ENCODE data around the gene KLHL26.

KLHL26 gene

DNA sequence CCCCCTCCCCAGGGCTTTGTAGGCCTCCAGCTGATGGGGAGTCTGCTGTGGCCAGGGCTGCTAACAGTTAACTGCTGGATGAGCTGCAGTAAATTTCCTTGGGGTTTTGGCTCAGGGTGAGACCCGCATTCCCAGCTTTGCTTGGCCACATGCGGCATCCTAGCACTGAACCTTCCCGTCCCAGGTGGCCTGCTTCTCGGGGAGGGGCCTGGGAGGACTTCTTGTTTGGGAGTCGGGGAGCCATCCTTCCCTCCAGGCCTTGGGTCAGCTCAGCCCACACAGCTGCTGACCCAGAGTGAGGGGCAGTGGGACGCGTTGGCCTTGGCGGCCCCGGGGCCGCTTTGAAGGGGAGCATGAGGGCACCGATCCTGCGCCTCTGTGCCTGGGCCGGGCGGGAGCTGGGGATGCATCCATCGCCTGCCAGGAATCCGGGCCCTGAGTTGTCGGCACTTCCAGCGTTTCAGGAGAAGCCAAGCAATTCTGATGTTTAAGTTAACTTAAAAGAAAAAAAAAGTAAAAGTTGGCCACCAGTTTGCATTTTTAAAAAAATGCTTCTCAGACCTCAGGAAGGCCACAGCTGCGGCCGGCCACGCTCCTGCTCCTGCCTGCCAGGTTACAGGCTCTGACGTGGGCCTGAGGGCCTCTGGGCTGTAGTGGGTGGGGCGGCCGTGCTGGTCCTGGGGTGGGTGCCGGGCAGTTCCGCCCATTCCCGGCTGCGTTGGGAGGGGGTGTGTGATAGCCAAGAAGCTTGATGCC lies 74.3 kb downstream of the KLHL26 start:
- Histone ChIP-seq H3K4me1 (peaks cover 0 to 45% (median 15%) of the 10 kb centered on the region in 4 donors), H3K27me3 (no peaks in the 10 kb centered on the region), H3K27ac (no peak overlapping the region), H3K4me3 (no peak overlapping the region), H3K9me3 (no peaks in the 10 kb centered on the region), H3K36me3 (peaks cover 0 to 5% (median 0%) of the 10 kb centered on the region in 3 donors)
- intact Hi-C loops (cut with DNase I; ENCODE audit: low total_unique reads) = no loop called here
- TF ChIP-seq, protein P1, sequence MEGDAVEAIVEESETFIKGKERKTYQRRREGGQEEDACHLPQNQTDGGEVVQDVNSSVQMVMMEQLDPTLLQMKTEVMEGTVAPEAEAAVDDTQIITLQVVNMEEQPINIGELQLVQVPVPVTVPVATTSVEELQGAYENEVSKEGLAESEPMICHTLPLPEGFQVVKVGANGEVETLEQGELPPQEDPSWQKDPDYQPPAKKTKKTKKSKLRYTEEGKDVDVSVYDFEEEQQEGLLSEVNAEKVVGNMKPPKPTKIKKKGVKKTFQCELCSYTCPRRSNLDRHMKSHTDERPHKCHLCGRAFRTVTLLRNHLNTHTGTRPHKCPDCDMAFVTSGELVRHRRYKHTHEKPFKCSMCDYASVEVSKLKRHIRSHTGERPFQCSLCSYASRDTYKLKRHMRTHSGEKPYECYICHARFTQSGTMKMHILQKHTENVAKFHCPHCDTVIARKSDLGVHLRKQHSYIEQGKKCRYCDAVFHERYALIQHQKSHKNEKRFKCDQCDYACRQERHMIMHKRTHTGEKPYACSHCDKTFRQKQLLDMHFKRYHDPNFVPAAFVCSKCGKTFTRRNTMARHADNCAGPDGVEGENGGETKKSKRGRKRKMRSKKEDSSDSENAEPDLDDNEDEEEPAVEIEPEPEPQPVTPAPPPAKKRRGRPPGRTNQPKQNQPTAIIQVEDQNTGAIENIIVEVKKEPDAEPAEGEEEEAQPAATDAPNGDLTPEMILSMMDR (IDR thresholded peaks at IDR 0.05) = no peak
- peak; percentile 44 to 81 for DNase-seq

- Histone ChIP-seq H3K4me1 (peaks cover 0 to 45% (median 15%) of the 10 kb centered on the region in 4 donors), H3K4me3 (no peak overlapping the region), H3K27me3 (no peaks in the 10 kb centered on the region), H3K36me3 (peaks cover 0 to 5% (median 0%) of the 10 kb centered on the region in 3 donors), H3K9me3 (no peaks in the 10 kb centered on the region), H3K27ac (no peak overlapping the region)
- DNase-seq = no peak
- TF ChIP-seq, protein P1 (IDR thresholded peaks at IDR 0.05) = no peak
- intact Hi-C loops (cut with DNase I; ENCODE audit: low total_unique reads) = no loop called here
These were observed 75.1 kb downstream of the KLHL26 start for GRCh38 chr19:18711893-18712292.

DNA sequence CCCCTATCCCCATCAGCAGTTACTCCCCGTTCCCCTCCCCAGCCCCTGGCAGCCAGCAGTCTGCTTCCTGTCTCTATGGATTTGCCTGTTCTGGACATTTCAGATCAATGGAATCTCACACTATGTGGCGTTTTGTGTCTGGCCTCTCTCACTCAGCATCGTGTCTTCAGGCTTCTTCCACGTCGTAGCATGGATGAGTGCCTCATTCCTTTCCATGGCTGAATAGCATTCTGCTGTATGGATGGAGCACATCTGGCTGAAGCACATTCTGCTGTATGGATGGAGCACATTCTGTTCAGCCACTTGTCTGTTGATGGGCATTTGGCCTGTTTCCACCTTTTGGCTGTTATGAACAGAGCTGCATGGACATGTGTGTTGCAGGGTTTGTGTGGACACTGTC lies 76.2 kb downstream of the KLHL26 start:
- intact Hi-C loops (cut with DNase I; ENCODE audit: low total_unique reads) = no loop called here
- Histone ChIP-seq H3K27ac (no peak overlapping the region), H3K4me3 (no peak overlapping the region), H3K27me3 (no peaks in the 10 kb centered on the region), H3K4me1 (peaks cover 0 to 47% (median 18%) of the 10 kb centered on the region in 4 donors), H3K9me3 (no peaks in the 10 kb centered on the region), H3K36me3 (peaks cover 0 to 5% (median 0%) of the 10 kb centered on the region in 3 donors)
- no peak for DNase-seq
- TF ChIP-seq, protein P1 (IDR thresholded peaks at IDR 0.05) = no peak

- TF ChIP-seq, protein P1 (IDR thresholded peaks at IDR 0.05) = no peak
- H3K27me3 ChIP-seq = no peaks in the 10 kb centered on the region
- peaks cover 0 to 5% (median 0%) of the 10 kb centered on the region in 3 donors for H3K36me3 ChIP-seq
- no peak overlapping the region for H3K27ac ChIP-seq
- DNase-seq = no peak
- H3K4me3 ChIP-seq = no peak overlapping the region
- intact Hi-C loops (cut with DNase I; ENCODE audit: low total_unique reads) = no loop called here
- H3K4me1 ChIP-seq = peaks cover 0 to 40% (median 18%) of the 10 kb centered on the region in 4 donors
- H3K9me3 ChIP-seq = no peaks in the 10 kb centered on the region
These were observed 76.8 kb downstream of the KLHL26 start for GRCh38 chr19:18713550-18714117.

DNA sequence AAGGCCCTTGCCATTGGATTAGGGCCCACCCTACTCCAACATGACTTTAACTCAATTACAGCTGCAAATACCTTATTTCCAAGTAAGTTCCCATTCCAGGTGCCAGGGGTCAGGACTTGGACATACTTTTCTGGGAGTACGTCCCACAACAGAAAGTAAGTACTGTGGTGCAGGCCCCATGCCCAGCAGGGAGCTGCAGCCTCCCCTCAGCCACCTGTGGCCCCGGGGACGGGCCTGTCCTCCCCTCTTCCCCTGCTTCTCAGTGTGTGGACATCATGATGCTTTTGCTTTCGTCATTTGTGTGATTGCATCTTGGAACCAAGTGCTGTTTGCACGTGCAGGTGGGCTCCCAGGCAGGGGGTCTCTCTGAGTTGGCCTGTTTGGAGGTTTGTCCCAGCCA lies 78.6 kb downstream of the KLHL26 start:
- TF ChIP-seq, protein P1 (IDR thresholded peaks at IDR 0.05) = no peak
- DNase-seq = no peak
- no peak overlapping the region for H3K4me3 ChIP-seq
- intact Hi-C loops (cut with DNase I; ENCODE audit: low total_unique reads) = no loop called here
- H3K36me3 ChIP-seq = peaks cover 0 to 5% (median 0%) of the 10 kb centered on the region in 3 donors
- no peaks in the 10 kb centered on the region for H3K9me3 ChIP-seq
- peaks cover 0 to 22% (median 11%) of the 10 kb centered on the region in 4 donors for H3K4me1 ChIP-seq
- H3K27me3 ChIP-seq = no peaks in the 10 kb centered on the region
- no peak overlapping the region for H3K27ac ChIP-seq
